ENCODE measurements around the gene USP37.

Gene USP37

GRCh38 chr2:218517434-218518206 is 50.5 kb downstream of the USP37 start:
- Mint-ChIP-seq H3K27me3 (no peaks in the 10 kb centered on the region), H3K4me3 (no peak overlapping the region), H3K27ac (no peak overlapping the region), H3K4me1 (peaks cover 26% of the 10 kb centered on the region), H3K9me3 (no peaks in the 10 kb centered on the region)
- DNase-seq (no peak), ATAC-seq (peak; percentile 63)

DNA sequence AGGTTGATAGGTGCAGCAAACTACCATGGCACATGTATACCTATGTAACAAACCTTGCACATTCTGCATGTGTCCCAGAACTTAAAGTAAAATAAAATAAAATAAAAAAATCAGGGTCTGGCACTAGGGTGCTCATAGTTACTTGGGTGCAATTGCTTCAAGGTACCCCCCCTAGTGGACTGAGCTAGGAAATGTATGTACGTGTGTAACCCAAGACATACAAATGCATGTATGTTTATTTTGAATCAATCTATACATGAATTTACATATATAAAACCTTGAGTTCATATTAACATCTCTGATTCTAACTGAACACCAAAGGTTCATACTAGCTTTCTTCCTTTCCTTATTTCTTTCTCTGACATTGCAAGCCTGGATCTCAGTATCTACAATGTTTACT is 51.5 kb downstream of the USP37 start:
- Mint-ChIP-seq H3K9me3 (no peaks in the 10 kb centered on the region), H3K4me3 (no peak overlapping the region), H3K27me3 (no peaks in the 10 kb centered on the region), H3K4me1 (peaks cover 26% of the 10 kb centered on the region), H3K27ac (no peak overlapping the region)
- DNase-seq: no peak
- ATAC-seq: peak; percentile 54

DNA sequence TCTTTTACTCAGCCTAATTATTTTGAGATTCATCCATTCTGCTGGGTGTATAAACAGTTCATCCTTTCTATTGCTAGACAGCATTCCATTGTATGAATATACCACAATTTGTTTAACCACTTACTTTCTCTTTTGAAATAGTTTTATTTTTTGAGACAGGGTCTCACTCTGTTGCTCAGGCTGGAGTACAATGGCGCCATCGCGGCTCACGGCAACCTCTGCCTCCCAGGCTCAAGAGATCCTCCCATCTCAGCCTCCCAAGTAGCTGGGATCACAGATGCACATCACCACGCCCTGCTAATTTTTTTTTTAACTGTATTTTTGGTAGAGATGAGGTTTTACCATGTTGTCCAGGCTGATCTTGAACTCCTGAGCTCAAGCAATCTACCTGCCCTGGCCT is 54.5 kb downstream of the USP37 start:
- H3K9me3 Mint-ChIP-seq: no peaks in the 10 kb centered on the region
- DNase-seq (no peak), ATAC-seq (no peak)
- no peak overlapping the region for H3K4me3 Mint-ChIP-seq
- H3K27me3 Mint-ChIP-seq: no peaks in the 10 kb centered on the region
- H3K4me1 Mint-ChIP-seq: peaks cover 16% of the 10 kb centered on the region
- no peak overlapping the region for H3K27ac Mint-ChIP-seq

DNA sequence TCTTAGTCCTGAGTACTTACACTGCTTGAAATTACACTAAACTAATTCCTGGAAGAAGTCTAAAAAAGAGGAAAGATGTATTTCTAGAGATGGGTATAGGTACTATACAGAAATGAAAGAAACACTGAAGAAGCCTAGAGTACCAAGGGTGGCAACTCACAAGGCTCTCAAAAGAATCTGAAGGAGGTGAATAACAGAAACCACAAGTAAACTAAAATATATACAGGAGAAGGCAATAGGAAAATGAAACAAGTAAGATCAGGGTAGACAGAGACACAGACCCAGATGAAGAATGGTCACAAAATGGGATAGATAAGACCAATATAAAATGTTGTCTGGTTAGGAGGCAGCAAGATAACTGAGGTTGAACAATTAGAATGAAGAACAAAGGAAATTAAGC is 59.9 kb downstream of the USP37 start:
- no peak overlapping the region for H3K4me3 Mint-ChIP-seq
- H3K27me3 Mint-ChIP-seq: no peaks in the 10 kb centered on the region
- H3K9me3 Mint-ChIP-seq: no peaks in the 10 kb centered on the region
- DNase-seq (no peak), ATAC-seq (no peak)
- H3K27ac Mint-ChIP-seq: peak overlapping the region in 1 of 2 donors; percentile 81
- H3K4me1 Mint-ChIP-seq: peaks cover 6% of the 10 kb centered on the region

DNA sequence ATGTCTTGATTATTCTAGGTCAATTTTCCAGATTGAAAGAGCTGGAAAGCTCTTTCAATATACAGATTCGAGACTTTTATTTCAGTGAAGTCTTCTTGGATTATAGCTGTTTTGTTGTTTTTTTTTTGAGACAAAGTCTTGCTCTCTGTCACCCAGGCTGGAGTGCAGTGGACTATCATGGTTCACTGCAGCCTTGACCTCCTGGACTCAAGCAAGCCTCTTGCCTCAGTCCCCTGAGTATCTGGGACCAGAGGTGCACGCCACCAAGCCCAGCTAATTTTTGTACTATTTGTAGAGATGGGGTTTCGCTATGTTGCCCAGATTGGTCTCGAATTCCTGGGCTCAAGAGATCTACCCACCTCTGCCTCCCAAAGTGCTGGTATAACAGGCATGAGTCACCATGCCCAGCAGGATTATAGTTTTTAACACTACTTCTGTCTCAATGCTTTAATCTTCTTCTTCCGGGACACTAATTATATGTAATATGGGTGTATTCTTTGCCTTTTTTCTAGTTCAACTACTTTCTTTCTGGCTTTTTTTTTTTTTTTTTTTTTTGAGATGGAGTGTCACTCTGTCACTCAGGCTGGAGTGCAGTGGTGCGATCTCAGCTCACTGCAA is 62.3 kb downstream of the USP37 start:
- no peak overlapping the region for H3K27ac Mint-ChIP-seq

GRCh38 chr2:218501665-218502064 is 66.5 kb downstream of the USP37 start:
- Mint-ChIP-seq H3K4me3 (no peak overlapping the region), H3K9me3 (no peaks in the 10 kb centered on the region), H3K27ac (no peak overlapping the region), H3K27me3 (no peaks in the 10 kb centered on the region), H3K4me1 (no peaks in the 10 kb centered on the region)
- no peak for DNase-seq
- no peak for ATAC-seq

More for the DNA sequence above, 62.3 kb downstream of the USP37 start:
- ATAC-seq: no peak
- Mint-ChIP-seq H3K27me3 (no peaks in the 10 kb centered on the region), H3K4me1 (peaks cover 6% of the 10 kb centered on the region), H3K9me3 (no peaks in the 10 kb centered on the region), H3K4me3 (no peak overlapping the region)
- no peak for DNase-seq

GRCh38 chr2:218500501-218501060 is 67.6 kb downstream of the USP37 start:
- Mint-ChIP-seq H3K4me1 (no peaks in the 10 kb centered on the region), H3K27ac (peak overlapping the region in 1 of 2 donors; percentile 19), H3K4me3 (no peak overlapping the region), H3K9me3 (no peaks in the 10 kb centered on the region), H3K27me3 (no peaks in the 10 kb centered on the region)
- ATAC-seq (no peak), DNase-seq (no peak)

DNA sequence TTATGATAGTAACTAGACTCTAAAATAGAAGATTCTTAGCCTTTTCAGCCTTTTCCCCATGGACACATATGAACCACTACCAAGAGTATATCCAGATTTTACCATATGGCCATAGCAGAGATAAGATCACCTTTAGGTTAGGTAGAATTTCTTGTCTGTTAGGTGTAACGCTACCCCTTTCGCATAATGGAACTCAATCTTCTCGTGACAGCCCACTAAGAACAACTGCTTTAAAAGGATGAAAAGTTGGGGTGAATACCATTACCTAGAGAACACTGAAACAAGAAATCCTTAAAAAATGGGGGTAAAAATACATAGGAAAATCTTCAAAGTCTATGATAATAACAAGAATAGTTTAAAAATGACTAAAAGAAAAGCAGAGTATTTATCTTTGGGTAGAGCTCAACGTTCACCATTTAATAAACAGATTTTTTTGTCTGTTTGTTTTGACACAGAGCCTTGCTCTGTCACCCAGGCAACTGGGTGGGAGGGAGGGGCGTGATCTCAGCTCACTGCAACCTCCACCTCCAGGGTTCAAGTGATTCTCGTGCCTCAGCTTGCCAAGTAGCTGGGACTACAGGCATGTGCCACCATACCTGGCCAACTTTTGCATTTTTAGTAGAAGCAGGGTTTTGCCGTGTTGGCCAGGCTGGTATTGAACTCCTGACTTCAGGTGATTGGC is 82.0 kb downstream of the USP37 start:
- Mint-ChIP-seq H3K4me3 (no peak overlapping the region), H3K9me3 (no peaks in the 10 kb centered on the region), H3K4me1 (peaks cover 18% of the 10 kb centered on the region), H3K27ac (no peak overlapping the region), H3K27me3 (no peaks in the 10 kb centered on the region)
- DNase-seq: no peak
- no peak for ATAC-seq

DNA sequence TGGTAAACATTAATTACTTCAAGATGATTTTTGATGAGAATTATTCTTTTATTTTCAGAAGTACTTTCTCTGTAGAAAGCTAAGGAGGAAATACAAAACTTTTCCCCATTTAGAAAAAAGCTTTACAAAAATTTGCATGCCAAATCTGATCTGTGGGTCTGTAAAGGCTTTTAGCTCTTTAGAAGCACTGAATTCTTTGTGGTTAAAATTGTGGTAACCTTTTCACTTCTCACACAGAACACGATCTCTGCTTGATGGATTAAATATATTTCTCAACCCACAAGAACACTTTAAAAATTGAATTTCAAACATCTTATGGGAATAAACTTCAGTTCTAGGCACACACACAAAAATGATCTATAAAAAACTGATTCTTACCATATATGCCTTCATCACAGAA is 85.5 kb downstream of the USP37 start:
- H3K27ac Mint-ChIP-seq: no peak overlapping the region
- DNase-seq (no peak), ATAC-seq (no peak)
- H3K4me1 Mint-ChIP-seq: peaks cover 18% of the 10 kb centered on the region
- no peaks in the 10 kb centered on the region for H3K9me3 Mint-ChIP-seq
- H3K27me3 Mint-ChIP-seq: no peaks in the 10 kb centered on the region
- no peak overlapping the region for H3K4me3 Mint-ChIP-seq

- Mint-ChIP-seq H3K4me3 (no peak overlapping the region), H3K27ac (no peak overlapping the region), H3K27me3 (no peaks in the 10 kb centered on the region), H3K4me1 (peaks cover 18% of the 10 kb centered on the region), H3K9me3 (no peaks in the 10 kb centered on the region)
- ATAC-seq (no peak), DNase-seq (no peak)
Measured at GRCh38 chr2:218479595-218479994, 88.6 kb downstream of the USP37 start.

GRCh38 chr2:218478544-218478943 is 89.6 kb downstream of the USP37 start:
- Mint-ChIP-seq H3K27ac (no peak overlapping the region), H3K27me3 (no peaks in the 10 kb centered on the region), H3K9me3 (no peaks in the 10 kb centered on the region), H3K4me3 (no peak overlapping the region), H3K4me1 (peaks cover 8% of the 10 kb centered on the region)
- ATAC-seq (no peak), DNase-seq (no peak)

- Mint-ChIP-seq H3K27ac (no peak overlapping the region), H3K4me1 (no peaks in the 10 kb centered on the region), H3K9me3 (no peaks in the 10 kb centered on the region), H3K4me3 (no peak overlapping the region), H3K27me3 (no peaks in the 10 kb centered on the region)
- ATAC-seq: no peak
- no peak for DNase-seq
Measured at GRCh38 chr2:218477247-218477646, 90.9 kb downstream of the USP37 start.

GRCh38 chr2:218476676-218477075 is 91.5 kb downstream of the USP37 start:
- Mint-ChIP-seq H3K27ac (no peak overlapping the region), H3K27me3 (no peaks in the 10 kb centered on the region), H3K4me1 (peaks cover 4% of the 10 kb centered on the region), H3K9me3 (no peaks in the 10 kb centered on the region), H3K4me3 (no peak overlapping the region)
- ATAC-seq (no peak), DNase-seq (no peak)

DNA sequence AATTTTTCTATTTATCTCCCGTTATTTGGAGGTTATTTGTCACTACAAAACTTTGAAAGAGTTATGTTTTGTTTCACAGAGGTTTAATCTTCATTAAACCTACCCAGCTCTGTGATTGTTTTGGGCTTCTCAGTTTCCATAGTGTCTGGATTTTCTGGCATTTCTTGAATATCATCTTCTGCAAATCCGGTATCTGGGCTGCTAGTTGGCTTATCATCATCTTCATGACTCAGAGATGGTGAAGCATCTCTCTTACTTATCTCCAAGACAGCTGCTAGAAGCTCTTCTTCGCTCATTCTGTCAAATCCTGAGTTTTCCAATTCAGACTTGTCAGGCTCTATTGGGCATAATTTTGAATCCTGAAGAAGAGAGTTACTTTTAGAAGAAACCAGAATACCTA is 93.6 kb downstream of the USP37 start:
- H3K27ac Mint-ChIP-seq: no peak overlapping the region

GRCh38 chr2:218472988-218473387 is 95.2 kb downstream of the USP37 start:
- H3K4me3 Mint-ChIP-seq: no peak overlapping the region
- H3K27me3 Mint-ChIP-seq: no peaks in the 10 kb centered on the region
- DNase-seq (no peak), ATAC-seq (no peak)
- no peaks in the 10 kb centered on the region for H3K9me3 Mint-ChIP-seq
- no peak overlapping the region for H3K27ac Mint-ChIP-seq
- H3K4me1 Mint-ChIP-seq: peaks cover 10% of the 10 kb centered on the region

More for the DNA sequence above, 93.6 kb downstream of the USP37 start:
- Mint-ChIP-seq H3K4me1 (peaks cover 10% of the 10 kb centered on the region), H3K27me3 (no peaks in the 10 kb centered on the region), H3K4me3 (no peak overlapping the region), H3K9me3 (no peaks in the 10 kb centered on the region)
- no peak for ATAC-seq
- no peak for DNase-seq

DNA sequence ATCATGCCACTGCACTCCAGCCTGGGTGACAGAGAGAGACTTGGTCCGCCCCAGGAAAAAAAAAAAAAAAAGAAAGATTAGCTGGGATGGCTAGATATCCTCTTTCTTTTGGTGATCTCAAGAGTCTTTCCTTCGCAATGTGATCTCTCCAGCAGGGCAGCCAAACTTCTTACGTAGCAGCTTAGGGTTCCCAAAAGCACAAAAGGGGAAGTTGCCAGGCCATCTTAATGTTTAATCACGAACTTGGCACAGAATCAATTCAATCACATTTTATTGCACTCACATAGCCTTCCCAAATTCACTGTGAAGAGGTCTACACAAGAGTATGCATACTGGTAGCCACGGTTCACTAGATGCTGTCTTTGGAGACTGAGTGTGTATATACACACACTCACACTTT is 96.2 kb downstream of the USP37 start:
- H3K27ac Mint-ChIP-seq: peak overlapping the region in 1 of 2 donors; percentile 87
- no peak for DNase-seq
- peaks cover 10% of the 10 kb centered on the region for H3K4me1 Mint-ChIP-seq
- no peak for ATAC-seq
- no peaks in the 10 kb centered on the region for H3K27me3 Mint-ChIP-seq
- H3K9me3 Mint-ChIP-seq: no peaks in the 10 kb centered on the region
- H3K4me3 Mint-ChIP-seq: no peak overlapping the region
